Activated T-helper 1 cell treated with anti-CD3 and anti-CD28 coated beads, Interleukin-12 subunit alpha, Interleukin-12 subunit beta, Interleukin-2, Interleukin-4 antibody, amounts not matched to agents 30 ng/mL and 10 ng/mL and 1 ng/mL, durations not matched to agents 14 hours and 24 hours and 36 hours (primary cell): Measurements from ENCODE around the gene SIL1. TPM values are rescaled to one million over a fixed set of nuclear protein-coding genes. Genes with fewer than 3 reads are reported as not detected.
"Not testable (repeated sequence)": the region's sequence is repeated elsewhere in the genome, so short reads cannot be mapped to it uniquely, and the experiment has no call there.

Source experiments
- DNase-seq: peaks from one replicate; pipeline ENCODE4 v3.0.0; 2021; ENCODE audit warnings: low spot score
- H3K27ac Mint-ChIP-seq: one replicate; pipeline ENCODE4 v1.8.0; 2021; ENCODE audit warnings: mild to moderate bottlenecking, mixed read lengths
- H3K27me3 Mint-ChIP-seq: one replicate; pipeline ENCODE4 v1.8.0; 2022; ENCODE audit warnings: mild to moderate bottlenecking, moderate library complexity, mixed read lengths; ENCODE audit not compliant: insufficient read depth
- H3K36me3 Mint-ChIP-seq: one replicate; pipeline ENCODE4 v1.8.0; 2021; ENCODE audit warnings: low read depth, mixed read lengths
- H3K4me1 Mint-ChIP-seq: one replicate; pipeline ENCODE4 v1.8.0; 2021; ENCODE audit warnings: low read depth, mixed read lengths
- H3K4me3 Mint-ChIP-seq: one replicate; pipeline ENCODE4 v1.8.0; 2021; ENCODE audit warnings: mild to moderate bottlenecking, moderate library complexity, mixed read lengths
- H3K9me3 Mint-ChIP-seq: one replicate; pipeline ENCODE4 v1.8.0; 2021; ENCODE audit warnings: mixed read lengths
- intact Hi-C: fragments of 100-400 bp; cut with micrococcal nuclease; formaldehyde crosslinking; loops from one replicate; pipeline ENCODE4 v1.15.1; 2024
- total RNA-seq: library from RNA; stranded (reverse); gene quantifications from 2 replicates; pipeline ENCODE4 v1.2.3, GENCODE V29; 2022

SIL1 gene
- total RNA-seq, 1 donor from 2014 or later, result 28.6 TPM

GRCh38 chr5:139193928-139194327, 4.2 kb downstream of the SIL1 start:
- Mint-ChIP-seq H3K4me3 (no peak overlapping the region), H3K27ac (no peak overlapping the region), H3K36me3 (peaks cover 18% of the 10 kb centered on the region), H3K9me3 (no peaks in the 10 kb centered on the region), H3K4me1 (peaks cover 41% of the 10 kb centered on the region), H3K27me3 (no peaks in the 10 kb centered on the region)
- no peak for DNase-seq
- intact Hi-C loops, result loop anchor here (10.0 kb wide), 1 partner anchor 859 kb away; the partner anchor contains the start of genes CDC25C and FAM53C

GRCh38 chr5:139192906-139193305, 5.3 kb downstream of the SIL1 start:
- Mint-ChIP-seq H3K4me1 (peaks cover 37% of the 10 kb centered on the region), H3K36me3 (peaks cover 19% of the 10 kb centered on the region)
- not testable (repeated sequence) for H3K27me3 Mint-ChIP-seq, DNase-seq, H3K4me3 Mint-ChIP-seq, H3K27ac Mint-ChIP-seq, H3K9me3 Mint-ChIP-seq
- intact Hi-C loops, result loop anchor here (10.0 kb wide), 1 partner anchor 858 kb away; the partner anchor contains the start of genes CDC25C and FAM53C

- not testable (repeated sequence) for H3K9me3 Mint-ChIP-seq, DNase-seq, H3K27ac Mint-ChIP-seq, H3K4me3 Mint-ChIP-seq, H3K27me3 Mint-ChIP-seq
- Mint-ChIP-seq H3K4me1 (peaks cover 28% of the 10 kb centered on the region), H3K36me3 (peaks cover 17% of the 10 kb centered on the region)
- intact Hi-C loops, result loop anchor here (10.0 kb wide), 1 partner anchor 857 kb away; the partner anchor contains the start of genes CDC25C and FAM53C
Measured at GRCh38 chr5:139191954-139192353, 6.2 kb downstream of the SIL1 start.

GRCh38 chr5:139190125-139190524, 8.0 kb downstream of the SIL1 start:
- intact Hi-C loops, result loop anchor here (10.0 kb wide), 1 partner anchor 855 kb away; the partner anchor contains the start of genes CDC25C and FAM53C
- no peaks in the 10 kb centered on the region for H3K27me3 Mint-ChIP-seq
- no peak for DNase-seq
- H3K4me3 Mint-ChIP-seq, result no peak overlapping the region
- H3K27ac Mint-ChIP-seq, result no peak overlapping the region
- peaks cover 26% of the 10 kb centered on the region for H3K4me1 Mint-ChIP-seq
- H3K9me3 Mint-ChIP-seq, result no peaks in the 10 kb centered on the region
- peaks cover 13% of the 10 kb centered on the region for H3K36me3 Mint-ChIP-seq

GRCh38 chr5:139188558-139189270, 9.5 kb downstream of the SIL1 start:
- DNase-seq, result no peak
- H3K9me3 Mint-ChIP-seq, result no peaks in the 10 kb centered on the region
- peaks cover 25% of the 10 kb centered on the region for H3K4me1 Mint-ChIP-seq
- intact Hi-C loops, result no loop called here
- no peak overlapping the region for H3K4me3 Mint-ChIP-seq
- H3K36me3 Mint-ChIP-seq, result peaks cover 13% of the 10 kb centered on the region
- H3K27ac Mint-ChIP-seq, result no peak overlapping the region
- H3K27me3 Mint-ChIP-seq, result no peaks in the 10 kb centered on the region

- H3K4me1 Mint-ChIP-seq, result peaks cover 22% of the 10 kb centered on the region
- H3K27me3 Mint-ChIP-seq, result no peaks in the 10 kb centered on the region
- H3K4me3 Mint-ChIP-seq, result no peak overlapping the region
- H3K27ac Mint-ChIP-seq, result no peak overlapping the region
- H3K9me3 Mint-ChIP-seq, result no peaks in the 10 kb centered on the region
- intact Hi-C loops, result no loop called here
- peaks cover 9% of the 10 kb centered on the region for H3K36me3 Mint-ChIP-seq
- no peak for DNase-seq
Measured at GRCh38 chr5:139186752-139187326, 11.3 kb downstream of the SIL1 start.

GRCh38 chr5:139186261-139186660, 11.9 kb downstream of the SIL1 start:
- Mint-ChIP-seq H3K4me3 (no peak overlapping the region), H3K27ac (no peak overlapping the region), H3K27me3 (no peaks in the 10 kb centered on the region), H3K36me3 (peaks cover 9% of the 10 kb centered on the region), H3K4me1 (peaks cover 23% of the 10 kb centered on the region), H3K9me3 (no peaks in the 10 kb centered on the region)
- no peak for DNase-seq
- intact Hi-C loops, result no loop called here

- Mint-ChIP-seq H3K27me3 (no peaks in the 10 kb centered on the region), H3K36me3 (peaks cover 9% of the 10 kb centered on the region), H3K27ac (no peak overlapping the region), H3K4me3 (no peak overlapping the region), H3K9me3 (no peaks in the 10 kb centered on the region), H3K4me1 (peaks cover 22% of the 10 kb centered on the region)
- DNase-seq, result no peak
- intact Hi-C loops, result no loop called here
Measured at GRCh38 chr5:139185589-139185988, 12.6 kb downstream of the SIL1 start.

GRCh38 chr5:139183502-139183901, 14.7 kb downstream of the SIL1 start:
- peaks cover 2% of the 10 kb centered on the region for H3K36me3 Mint-ChIP-seq
- H3K4me1 Mint-ChIP-seq, result peaks cover 22% of the 10 kb centered on the region
- no peak for DNase-seq
- no peak overlapping the region for H3K27ac Mint-ChIP-seq
- H3K27me3 Mint-ChIP-seq, result no peaks in the 10 kb centered on the region
- no peaks in the 10 kb centered on the region for H3K9me3 Mint-ChIP-seq
- intact Hi-C loops, result no loop called here
- H3K4me3 Mint-ChIP-seq, result no peak overlapping the region

GRCh38 chr5:139182528-139183296, 15.5 kb downstream of the SIL1 start:
- Mint-ChIP-seq H3K36me3 (no peaks in the 10 kb centered on the region), H3K9me3 (no peaks in the 10 kb centered on the region), H3K27me3 (no peaks in the 10 kb centered on the region), H3K4me1 (peaks cover 30% of the 10 kb centered on the region), H3K27ac (no peak overlapping the region), H3K4me3 (no peak overlapping the region)
- DNase-seq, result no peak
- intact Hi-C loops, result no loop called here

GRCh38 chr5:139181835-139182452, 16.2 kb downstream of the SIL1 start:
- Mint-ChIP-seq H3K36me3 (no peaks in the 10 kb centered on the region), H3K9me3 (no peaks in the 10 kb centered on the region), H3K4me1 (peaks cover 32% of the 10 kb centered on the region), H3K27me3 (no peaks in the 10 kb centered on the region), H3K4me3 (no peak overlapping the region), H3K27ac (no peak overlapping the region)
- intact Hi-C loops, result no loop called here
- no peak for DNase-seq

GRCh38 chr5:139181322-139181730, 16.8 kb downstream of the SIL1 start:
- Mint-ChIP-seq H3K27ac (no peak overlapping the region), H3K27me3 (no peaks in the 10 kb centered on the region), H3K4me1 (peaks cover 31% of the 10 kb centered on the region), H3K36me3 (no peaks in the 10 kb centered on the region), H3K9me3 (no peaks in the 10 kb centered on the region), H3K4me3 (no peak overlapping the region)
- intact Hi-C loops, result no loop called here
- DNase-seq, result no peak
